GM21786 (cell line): Measurements from ENCODE around the gene PYDC1.
"Not testable (repeated sequence)": the region's sequence is repeated elsewhere in the genome, so short reads cannot be mapped to it uniquely, and the experiment has no call there.

ENCODE experiments used
- ATAC-seq: cut with Tn5 transposase; IDR thresholded peaks from one replicate; pipeline ENCODE4 v1.9.1; 2021; ENCODE audit not compliant: unreplicated experiment

PYDC1 gene

DNA sequence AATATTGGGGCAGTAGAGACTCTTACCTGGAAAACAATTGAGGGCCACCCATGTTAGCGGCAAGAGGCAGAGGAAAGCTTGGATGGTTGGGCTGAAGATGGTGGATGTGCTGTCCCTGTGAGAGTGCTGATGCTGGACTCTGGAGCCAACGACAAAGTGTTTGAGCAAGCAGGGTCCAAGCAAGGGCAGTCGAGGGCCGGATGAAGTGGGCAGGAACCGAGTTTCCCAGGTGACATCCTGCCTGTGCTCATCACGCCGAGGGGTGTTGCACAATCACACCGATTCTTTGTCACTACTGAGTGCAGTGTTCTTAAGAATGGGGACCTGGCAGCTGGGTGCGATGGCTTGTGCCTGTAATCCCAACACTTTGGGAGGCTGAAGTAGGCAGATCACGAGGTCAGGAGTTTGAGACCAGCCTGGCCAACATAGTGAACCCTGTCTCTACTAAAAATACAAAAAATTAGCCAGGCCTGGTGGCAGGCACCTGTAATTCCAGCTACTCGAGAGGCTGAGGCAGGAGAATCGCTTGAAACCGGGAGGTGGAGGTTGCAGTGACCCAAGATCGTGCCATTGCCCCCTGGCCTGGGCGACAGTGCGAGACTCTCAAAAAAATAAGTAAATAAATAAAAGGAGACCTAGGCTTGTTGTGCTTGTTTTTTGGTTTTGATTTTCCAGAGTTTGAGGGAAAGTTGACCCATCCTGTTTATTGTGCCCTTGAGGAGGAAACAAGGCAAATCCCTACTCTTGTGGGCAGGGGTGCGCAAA lies 20.4 kb downstream of the PYDC1 start:
- no peak for ATAC-seq

GRCh38 chr16:31195861-31196260 lies 21.1 kb downstream of the PYDC1 start:
- not testable (repeated sequence) for ATAC-seq

DNA sequence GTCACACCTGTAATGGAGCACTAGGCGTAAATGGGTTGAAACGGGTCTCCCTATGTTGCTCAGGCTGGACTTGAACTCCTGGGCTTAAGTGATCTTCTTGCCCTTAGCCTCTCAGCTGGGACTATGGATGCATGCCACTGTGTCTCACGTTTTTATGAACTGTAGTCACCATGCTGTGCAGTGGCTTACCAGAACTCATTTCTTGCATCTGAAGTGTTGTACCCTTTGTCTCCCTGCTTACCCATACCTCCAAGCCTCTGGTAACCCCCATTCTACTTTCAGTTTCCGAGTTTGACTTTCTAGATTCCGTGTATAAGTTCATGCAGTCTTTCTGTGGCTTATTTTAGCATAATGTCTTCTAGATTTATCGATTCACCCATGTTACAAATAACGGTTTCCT lies 22.0 kb downstream of the PYDC1 start:
- ATAC-seq = no peak

- ATAC-seq = no peak
Observed at GRCh38 chr16:31193874-31194273, 23.1 kb downstream of the PYDC1 start.

DNA sequence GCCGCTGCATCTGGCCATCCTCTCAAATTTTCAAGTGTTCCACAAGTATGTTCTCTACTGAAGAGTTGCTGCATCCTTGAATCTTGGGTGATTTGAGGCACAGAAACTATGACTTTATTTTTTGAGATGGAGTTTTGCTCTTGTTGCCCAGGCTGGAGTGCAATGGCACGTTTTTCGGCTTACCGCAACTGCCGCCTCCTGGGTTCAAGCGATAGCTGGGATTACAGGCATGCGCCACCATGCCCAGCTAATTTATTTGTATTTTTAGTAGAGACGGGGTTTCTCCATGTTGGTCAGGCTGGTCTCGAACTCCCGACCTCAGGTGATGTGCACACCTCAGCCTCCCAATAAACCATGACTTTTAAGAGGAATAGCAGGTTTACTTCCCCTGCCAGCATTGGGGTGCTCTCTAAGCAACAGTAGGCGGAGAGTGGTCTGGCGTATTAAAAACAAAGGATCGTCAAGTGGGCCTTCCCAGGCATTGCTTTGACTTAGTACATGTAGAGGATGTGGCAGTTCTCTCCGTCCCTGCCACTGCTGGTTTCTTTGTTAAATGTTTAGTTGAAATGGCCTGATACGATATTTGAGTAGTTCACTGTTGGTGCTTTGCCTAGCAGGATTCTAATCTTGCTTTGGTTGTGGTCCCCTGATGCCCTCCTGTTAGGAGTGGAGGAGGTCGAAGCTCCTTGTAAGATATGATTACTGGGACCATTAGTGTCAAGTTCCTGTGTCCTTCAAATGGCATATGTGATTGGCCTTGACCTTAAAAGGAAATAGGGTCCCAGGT lies 23.9 kb downstream of the PYDC1 start:
- ATAC-seq = no peak

DNA sequence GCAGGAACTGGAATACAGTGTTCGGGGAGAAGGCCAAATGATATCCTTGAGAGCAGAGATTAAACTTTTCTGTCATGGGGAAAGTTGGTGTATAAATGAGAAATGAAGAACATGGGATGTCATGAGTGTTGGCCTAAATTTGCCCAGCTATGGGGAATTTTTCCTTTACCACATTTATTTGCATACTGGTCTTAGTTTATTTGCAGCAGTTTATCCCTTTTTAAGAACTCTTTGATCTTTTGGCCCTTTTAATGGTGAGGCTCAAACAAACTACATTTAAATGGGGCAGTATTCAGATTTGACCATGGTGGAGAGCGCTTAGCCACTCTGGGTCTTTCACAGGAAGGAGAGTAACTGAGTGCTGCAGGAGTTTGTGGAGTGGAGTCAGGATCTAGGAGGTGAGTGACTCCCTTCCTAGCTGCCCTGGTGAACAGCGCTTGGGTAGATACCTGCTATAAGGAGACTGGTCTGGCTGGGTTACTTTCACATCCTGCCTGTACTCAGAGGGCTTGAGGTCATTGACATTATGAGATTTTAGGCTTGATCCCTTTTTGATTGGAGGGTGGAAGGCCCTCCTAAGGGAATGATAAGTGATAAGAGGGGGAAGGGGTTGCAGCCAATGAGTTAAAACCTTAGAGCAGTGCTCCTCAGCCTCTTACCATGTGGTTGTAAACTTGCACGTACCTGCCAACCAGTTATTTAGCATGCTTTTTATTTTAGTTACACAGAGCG lies 25.1 kb downstream of the PYDC1 start:
- ATAC-seq = no peak

- no peak for ATAC-seq
Observed at GRCh38 chr16:31190818-31191444, 26.0 kb downstream of the PYDC1 start.

GRCh38 chr16:31190061-31190460 lies 26.9 kb downstream of the PYDC1 start:
- ATAC-seq = no peak

- ATAC-seq = no peak
Observed at GRCh38 chr16:31189412-31189778, 27.5 kb downstream of the PYDC1 start.

DNA sequence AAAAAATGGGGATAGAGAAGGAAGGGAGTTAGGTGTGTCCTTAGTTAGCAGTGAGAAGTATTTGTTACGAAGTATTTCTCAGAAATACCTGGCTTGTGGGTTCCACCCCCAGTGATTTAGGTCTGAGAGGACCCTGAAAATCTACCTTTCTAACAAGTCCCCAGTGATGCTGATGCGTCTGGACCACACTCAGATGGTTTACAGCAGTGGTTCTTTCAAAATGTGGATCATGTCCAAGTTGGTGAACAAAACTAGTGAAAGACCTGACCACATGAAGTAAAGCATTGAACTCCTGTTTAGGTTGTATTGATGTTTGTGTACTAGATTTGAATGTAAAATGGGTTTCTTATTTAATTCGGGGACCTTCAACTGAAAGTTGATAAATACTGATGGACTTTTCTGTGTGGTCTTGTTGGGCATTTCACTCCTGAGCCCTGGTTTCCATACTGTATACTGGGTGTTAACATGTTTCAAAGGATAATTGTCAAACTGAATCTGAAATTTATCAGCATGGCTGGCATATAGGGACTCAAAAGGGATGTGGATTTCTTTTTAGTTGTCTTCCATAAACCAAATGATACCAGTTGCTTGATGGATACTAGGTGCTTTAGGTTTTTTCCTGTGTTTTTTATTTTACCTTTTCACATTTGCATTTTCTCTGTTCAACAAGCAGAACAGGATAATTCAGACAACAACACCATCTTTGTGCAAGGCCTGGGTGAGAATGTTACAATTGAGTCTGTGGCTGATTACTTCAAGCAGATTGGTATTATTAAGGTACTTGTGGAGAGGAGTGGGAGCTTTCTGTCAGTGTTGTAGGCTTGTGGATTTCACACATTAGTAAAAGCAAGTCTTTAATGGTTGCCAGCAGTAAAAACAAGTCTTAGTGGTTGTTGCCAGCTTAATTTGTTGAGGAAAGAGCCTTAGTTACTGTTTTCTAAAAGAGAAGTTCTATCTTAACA lies 28.2 kb downstream of the PYDC1 start:
- ATAC-seq = no peak

DNA sequence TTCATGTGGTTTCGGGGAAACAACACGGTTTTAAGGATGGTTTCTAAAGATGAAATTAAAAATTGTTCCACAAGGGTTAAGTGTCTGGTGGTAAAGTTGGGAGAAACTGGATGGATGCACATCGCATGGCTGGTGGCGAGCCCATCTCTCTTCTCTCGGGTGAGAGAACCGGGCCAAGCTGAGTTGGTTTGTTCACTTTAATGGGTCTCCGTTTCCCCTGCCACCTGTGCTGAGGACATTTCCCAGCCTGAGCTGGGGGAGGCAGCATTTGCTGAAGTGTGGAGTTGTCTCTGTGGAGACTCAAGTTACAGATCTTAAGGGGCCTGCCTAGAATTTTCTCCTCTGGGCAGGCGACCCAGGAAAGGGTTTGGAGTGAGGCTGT lies 29.1 kb downstream of the PYDC1 start:
- no peak for ATAC-seq

DNA sequence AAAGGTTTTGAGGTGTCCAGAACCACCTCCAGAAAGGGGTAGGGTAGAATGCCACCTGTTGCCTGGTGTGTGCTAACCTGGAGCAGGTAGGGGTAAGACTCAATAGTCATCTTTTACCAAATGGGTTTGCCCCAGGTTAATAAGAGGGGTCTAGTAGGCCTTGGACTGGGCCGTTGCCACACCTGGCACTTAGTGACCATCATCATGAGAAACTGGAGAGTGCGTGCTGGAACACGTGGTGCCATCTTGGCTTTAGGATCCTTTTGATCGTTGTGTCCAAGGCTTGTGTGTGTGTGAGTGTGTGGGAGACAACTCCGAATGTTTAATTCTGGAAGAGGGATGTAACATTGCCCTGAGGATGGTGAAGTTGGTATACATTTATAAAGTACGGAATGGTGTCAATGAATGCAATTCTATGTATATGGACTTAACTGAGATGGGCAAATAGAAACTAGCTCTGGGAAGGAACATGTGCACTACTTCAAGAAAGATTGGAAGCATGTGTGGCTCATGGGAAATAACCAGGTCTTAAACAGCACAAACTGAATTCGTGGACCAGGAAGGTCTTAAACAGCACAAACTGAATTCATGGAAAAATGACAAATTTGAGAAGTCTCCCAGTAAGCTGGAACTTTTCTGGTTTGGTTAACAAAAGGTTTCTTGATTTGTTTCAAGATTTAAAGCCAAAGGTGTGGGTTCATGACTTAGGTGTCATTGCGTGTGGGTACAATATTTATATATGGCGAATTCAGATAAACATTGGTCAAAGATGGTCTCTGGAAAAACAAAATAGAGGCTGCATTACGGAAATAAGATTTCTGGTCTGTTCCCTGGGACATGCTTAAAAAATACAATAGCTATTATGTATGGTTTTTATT lies 29.8 kb downstream of the PYDC1 start:
- no peak for ATAC-seq

GRCh38 chr16:31186176-31186575 lies 30.8 kb downstream of the PYDC1 start:
- ATAC-seq = no peak

- no peak for ATAC-seq
Observed at GRCh38 chr16:31185339-31185738, 31.6 kb downstream of the PYDC1 start.

GRCh38 chr16:31184888-31185287 lies 32.0 kb downstream of the PYDC1 start:
- no peak for ATAC-seq

- no peak for ATAC-seq
Observed at GRCh38 chr16:31183432-31184428, 33.2 kb downstream of the PYDC1 start.

GRCh38 chr16:31182391-31182790 lies 34.5 kb downstream of the PYDC1 start:
- no peak for ATAC-seq
